GM12875 (cell line): ENCODE data around the gene TMEM221.

Experiments used
- H3K4me3 ChIP-seq: one replicate; pipeline ENCODE4 v1.5.1; 2011; ENCODE audit warnings: low read depth, low read length, control low read depth
- CTCF ChIP-seq: IDR thresholded peaks from 2 replicates; pipeline ENCODE4 v1.5.1; 2011; ENCODE audit warnings: low read depth, mild to moderate bottlenecking, control low read depth, inconsistent platforms, low read length, moderate library complexity, borderline replicate concordance; ENCODE audit not compliant: insufficient read depth

TMEM221 gene

GRCh38 chr19:17404621-17405249, 43.7 kb downstream of the TMEM221 start:
- TF ChIP-seq CTCF = no peak
- H3K4me3 ChIP-seq = peak overlapping the region; percentile 75

GRCh38 chr19:17404015-17404414, 44.5 kb downstream of the TMEM221 start:
- no peak for TF ChIP-seq CTCF
- H3K4me3 ChIP-seq = peak overlapping the region; percentile 75

- no peak for TF ChIP-seq CTCF
- peak overlapping the region; percentile 75 for H3K4me3 ChIP-seq
These were observed 45.2 kb downstream of the TMEM221 start for GRCh38 chr19:17402982-17403855.

GRCh38 chr19:17401628-17402027, 46.8 kb downstream of the TMEM221 start:
- TF ChIP-seq CTCF = no peak

GRCh38 chr19:17398902-17399527, 49.5 kb downstream of the TMEM221 start:
- TF ChIP-seq CTCF = no peak
- H3K4me3 ChIP-seq = no peak overlapping the region

More at GRCh38 chr19:17401628-17402027, 46.8 kb downstream of the TMEM221 start:
- no peak overlapping the region for H3K4me3 ChIP-seq

- peak; percentile 86 for TF ChIP-seq CTCF
- no peak overlapping the region for H3K4me3 ChIP-seq
These were observed 53.5 kb downstream of the TMEM221 start for GRCh38 chr19:17394891-17395415.
